ENCODE results near the gene FZD10. TPM values are rescaled to one million over a fixed set of nuclear protein-coding genes. Genes with fewer than 3 reads are reported as not detected.

FZD10 gene
- total and polyA plus RNA-seq, 4 experiments from 2014 or later, result not detected

Other genes with a start within 250 kb of the FZD10 start
- not detected for gene PIWIL1, start 175.4 kb downstream of the FZD10 start, total RNA-seq
- not detected for gene PIWIL1, start 175.4 kb downstream of the FZD10 start, polyA plus RNA-seq

Data from CD4-positive, alpha-beta memory T cell (primary cell).